RPMI8226 (cell line): ENCODE measurements around the gene IGFLR1.

Source experiments
- DNase-seq: peaks from one replicate; pipeline ENCODE4 v3.0.0-alpha.2; 2015

The IGFLR1 gene

DNA sequence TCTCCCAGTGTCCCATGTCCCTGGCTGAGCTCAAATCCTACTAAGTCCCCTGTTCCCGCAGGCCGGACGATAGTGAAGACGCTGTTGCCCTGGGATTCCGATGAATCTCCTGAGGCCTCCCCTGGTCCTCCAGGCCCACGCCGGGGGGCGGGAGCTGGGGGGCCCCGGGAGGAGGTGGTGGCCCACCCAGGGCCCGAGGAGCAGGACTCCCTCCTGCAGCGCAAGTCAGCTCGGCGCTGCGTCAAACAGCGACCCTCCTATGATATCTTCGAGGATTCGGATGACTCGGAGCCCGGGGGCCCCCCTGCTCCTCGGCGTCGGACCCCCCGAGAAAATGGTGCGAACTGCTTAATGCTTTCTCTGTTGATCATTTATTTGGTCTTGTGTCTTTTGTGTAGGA lies 18.6 kb downstream of the IGFLR1 start:
- no peak for DNase-seq

DNA sequence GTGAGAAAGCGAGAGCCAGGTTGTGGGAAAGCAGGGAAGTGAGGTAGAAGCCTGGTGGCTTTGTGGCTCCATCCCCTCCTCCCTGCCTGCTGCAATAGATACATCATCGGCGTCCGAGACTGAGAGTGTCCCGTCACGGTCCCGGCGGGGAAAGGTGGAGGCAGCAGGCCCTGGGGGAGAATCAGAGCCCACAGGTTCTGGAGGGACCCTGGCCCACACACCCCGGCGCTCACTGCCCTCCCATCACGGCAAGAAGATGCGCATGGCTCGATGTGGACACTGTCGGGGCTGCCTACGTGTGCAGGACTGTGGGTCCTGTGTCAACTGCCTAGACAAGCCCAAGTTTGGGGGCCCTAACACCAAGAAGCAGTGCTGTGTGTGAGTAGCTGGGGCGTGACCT lies 19.4 kb downstream of the IGFLR1 start:
- no peak for DNase-seq

- DNase-seq: no peak
Measured at GRCh38 chr19:35722461-35722860, 19.8 kb downstream of the IGFLR1 start.

- no peak for DNase-seq
Measured at GRCh38 chr19:35721374-35721773, 20.9 kb downstream of the IGFLR1 start.

DNA sequence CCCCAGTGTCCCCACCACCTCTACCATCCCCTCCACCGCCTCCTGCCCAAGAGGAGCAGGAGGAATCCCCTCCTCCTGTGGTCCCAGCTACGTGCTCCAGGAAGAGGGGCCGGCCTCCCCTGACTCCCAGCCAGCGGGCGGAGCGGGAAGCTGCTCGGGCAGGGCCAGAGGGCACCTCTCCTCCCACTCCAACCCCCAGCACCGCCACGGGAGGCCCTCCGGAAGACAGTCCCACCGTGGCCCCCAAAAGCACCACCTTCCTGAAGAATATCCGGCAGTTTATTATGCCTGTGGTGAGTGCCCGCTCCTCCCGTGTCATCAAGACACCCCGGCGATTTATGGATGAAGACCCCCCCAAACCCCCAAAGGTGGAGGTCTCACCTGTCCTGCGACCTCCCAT lies 21.6 kb downstream of the IGFLR1 start:
- DNase-seq: no peak

- DNase-seq: no peak
Measured at GRCh38 chr19:35720163-35720524, 22.1 kb downstream of the IGFLR1 start.

- no peak for DNase-seq
Measured at GRCh38 chr19:35719402-35720162, 22.7 kb downstream of the IGFLR1 start.

GRCh38 chr19:35718345-35719041 lies 23.8 kb downstream of the IGFLR1 start:
- DNase-seq: peak; percentile 30

DNA sequence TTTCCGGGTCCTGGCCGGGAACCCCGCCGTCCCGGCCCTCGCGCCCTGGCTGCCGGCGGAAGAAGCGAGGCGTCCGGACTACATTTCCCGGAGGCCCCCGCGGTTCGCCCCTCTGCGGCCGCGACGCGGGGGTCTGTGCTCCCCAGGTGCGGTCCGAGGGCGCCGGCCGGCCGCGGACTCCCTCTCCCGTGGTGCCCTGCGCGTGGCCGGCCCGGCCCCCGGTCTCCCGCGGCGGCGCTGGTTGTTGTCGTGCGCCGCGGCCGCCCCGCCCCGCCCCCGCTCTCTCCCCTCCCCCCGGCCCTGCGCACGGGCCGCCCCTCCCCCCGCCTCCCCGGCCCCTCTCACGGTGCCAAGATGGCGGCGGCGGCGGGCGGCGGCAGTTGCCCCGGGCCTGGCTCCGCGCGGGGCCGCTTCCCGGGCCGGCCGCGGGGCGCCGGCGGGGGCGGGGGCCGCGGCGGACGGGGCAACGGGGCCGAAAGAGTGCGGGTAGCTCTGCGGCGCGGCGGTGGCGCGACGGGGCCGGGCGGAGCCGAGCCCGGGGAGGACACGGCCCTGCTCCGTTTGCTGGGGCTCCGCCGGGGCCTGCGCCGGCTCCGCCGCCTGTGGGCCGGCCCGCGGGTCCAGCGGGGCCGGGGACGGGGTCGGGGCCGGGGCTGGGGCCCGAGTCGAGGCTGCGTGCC lies 24.4 kb downstream of the IGFLR1 start, which contains the start of gene KMT2B:
Gene KMT2B, plus strand, starts transcription at position 339 of the 680 bp plus-strand sequence. Its CDS starts 16 bp downstream, at position 355.
- DNase-seq: no peak

GRCh38 chr19:35716801-35717664 lies 25.2 kb downstream of the IGFLR1 start:
- peak; percentile 95 for DNase-seq

- DNase-seq: peak; percentile 5
Measured at GRCh38 chr19:35715981-35716800, 26.1 kb downstream of the IGFLR1 start.

DNA sequence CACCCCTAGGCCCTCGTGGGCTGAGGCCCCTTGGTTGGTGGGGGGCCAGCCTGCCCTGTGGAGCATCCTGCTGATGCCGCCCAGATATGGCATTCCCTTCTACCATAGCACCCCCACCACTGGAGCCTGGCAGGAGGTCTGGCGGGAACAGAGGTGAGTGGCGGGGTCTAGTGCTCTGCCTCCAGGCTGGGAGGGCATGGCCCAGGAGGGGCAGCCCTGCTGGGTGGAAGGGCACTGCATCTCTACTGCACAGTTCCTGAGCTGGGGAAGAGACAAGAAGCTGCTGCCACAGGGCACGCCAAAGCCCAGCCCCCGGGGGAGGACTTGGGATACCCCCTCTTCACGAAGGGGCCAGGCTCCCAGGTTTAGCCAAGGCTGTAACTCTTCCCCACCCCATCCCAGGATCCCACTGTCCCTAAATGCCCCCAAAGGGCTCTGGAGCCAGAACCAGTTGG lies 26.9 kb downstream of the IGFLR1 start:
- DNase-seq: no peak

DNA sequence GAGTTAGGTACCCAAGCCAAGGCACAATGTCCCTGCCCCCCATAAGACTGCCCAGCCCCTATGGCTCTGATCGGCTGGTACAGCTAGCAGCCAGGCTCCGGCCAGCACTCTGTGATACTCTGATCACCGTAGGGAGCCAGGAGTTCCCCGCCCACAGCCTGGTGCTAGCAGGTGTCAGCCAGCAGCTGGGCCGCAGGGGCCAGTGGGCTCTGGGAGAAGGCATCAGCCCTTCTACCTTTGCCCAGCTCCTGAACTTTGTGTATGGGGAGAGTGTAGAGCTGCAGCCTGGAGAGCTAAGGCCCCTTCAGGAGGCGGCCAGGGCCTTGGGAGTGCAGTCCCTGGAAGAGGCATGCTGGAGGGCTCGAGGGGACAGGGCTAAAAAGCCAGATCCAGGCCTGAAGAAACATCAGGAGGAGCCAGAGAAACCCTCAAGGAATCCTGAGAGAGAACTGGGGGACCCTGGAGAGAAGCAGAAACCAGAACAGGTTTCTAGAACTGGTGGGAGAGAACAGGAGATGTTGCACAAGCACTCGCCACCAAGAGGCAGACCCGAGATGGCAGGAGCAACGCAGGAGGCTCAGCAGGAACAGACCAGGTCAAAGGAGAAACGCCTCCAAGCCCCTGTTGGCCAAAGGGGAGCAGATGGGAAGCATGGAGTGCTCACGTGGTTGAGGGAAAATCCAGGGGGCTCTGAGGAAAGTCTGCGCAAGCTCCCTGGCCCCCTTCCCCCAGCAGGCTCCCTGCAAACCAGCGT lies 27.5 kb downstream of the IGFLR1 start:
- DNase-seq: peak; percentile 14

DNA sequence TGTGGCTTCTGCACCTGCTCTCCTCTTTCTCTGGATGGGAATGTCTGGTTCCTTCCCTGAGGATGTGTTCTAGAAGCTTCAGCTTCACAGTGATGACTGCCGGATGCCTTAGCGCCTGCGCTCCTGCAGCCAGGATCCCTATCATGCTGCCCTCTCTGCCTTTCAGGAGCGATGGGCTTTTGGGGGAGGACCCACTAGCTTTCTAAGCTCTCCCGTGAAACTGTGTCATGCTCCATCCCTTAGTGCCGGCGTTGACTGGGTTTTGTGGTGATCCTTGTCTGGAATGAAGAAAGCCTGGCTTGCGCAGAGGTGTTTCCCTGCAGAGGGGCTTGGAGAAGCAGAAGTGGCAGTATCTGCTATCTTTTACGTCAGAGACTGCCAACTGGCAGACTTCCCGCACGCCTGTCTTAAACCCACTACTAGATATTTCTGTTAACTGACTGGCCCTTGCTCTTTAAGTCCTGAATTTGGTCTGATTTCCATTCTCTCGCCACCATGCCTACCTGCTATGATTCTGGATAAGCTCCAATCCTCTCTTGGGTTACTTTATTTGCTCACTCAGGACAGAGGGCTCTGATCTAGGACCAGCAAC lies 28.3 kb downstream of the IGFLR1 start:
- DNase-seq: no peak

GRCh38 chr19:35713506-35713850 lies 28.8 kb downstream of the IGFLR1 start:
- no peak for DNase-seq

- DNase-seq: no peak
Measured at GRCh38 chr19:35712567-35713505, 29.4 kb downstream of the IGFLR1 start.

- DNase-seq: no peak
Measured at GRCh38 chr19:35710784-35711723, 31.2 kb downstream of the IGFLR1 start.

DNA sequence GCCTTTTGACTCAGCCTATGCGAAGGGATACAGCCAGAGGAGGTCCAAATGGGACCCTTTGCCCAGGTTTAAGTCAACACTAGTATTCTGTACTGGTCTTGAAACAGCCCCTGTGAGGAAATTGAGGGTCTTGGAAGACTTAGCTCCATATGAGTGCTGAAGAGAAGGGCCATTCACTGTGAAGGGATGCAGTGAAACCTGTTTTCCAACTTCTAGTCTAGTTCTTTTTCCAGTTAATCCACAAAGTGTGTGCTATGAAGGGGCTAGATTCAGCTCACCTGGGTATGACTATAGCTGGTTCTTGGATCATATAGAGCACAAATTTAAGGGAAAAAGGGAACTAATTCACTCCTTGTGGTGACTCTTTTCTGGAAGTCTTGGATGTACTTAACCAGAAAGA lies 33.9 kb downstream of the IGFLR1 start:
- no peak for DNase-seq
